SK-N-SH treated with all-trans-retinoic acid at 6 μM for 48 hours (cell line): Measurements from ENCODE around the gene LRRC4.

Experiments used
- CSRNP3 ChIP-seq: fragments of 250-450 bp; sonication (Bioruptor Pico); IDR thresholded peaks from 2 replicates; pipeline ENCODE4 v1.5.1; 2021; ENCODE audit warnings: mild to moderate bottlenecking, moderate library complexity
- ESRRG ChIP-seq: fragments of 250-450 bp; sonication (Bioruptor Pico); IDR thresholded peaks from 2 replicates; pipeline ENCODE4 v1.6.1; 2021; ENCODE audit warnings: mild to moderate bottlenecking
- ISL1 ChIP-seq: fragments of 250-450 bp; sonication (Bioruptor Pico); IDR thresholded peaks from 2 replicates; pipeline ENCODE4 v2.1.2; 2022; ENCODE audit warnings: mild to moderate bottlenecking, moderate library complexity
- PATZ1 ChIP-seq: fragments of 250-450 bp; sonication (Bioruptor Pico); IDR thresholded peaks from 2 replicates; pipeline ENCODE4 v1.8.0; 2020; ENCODE audit warnings: mild to moderate bottlenecking, moderate library complexity, borderline replicate concordance
- RARB ChIP-seq: fragments of 250-450 bp; sonication (Bioruptor Pico); IDR thresholded peaks from 2 replicates; pipeline ENCODE4 v1.8.0; 2021; ENCODE audit warnings: mild to moderate bottlenecking, moderate library complexity
- SNAI2 ChIP-seq: fragments of 250-450 bp; sonication (Bioruptor Pico); IDR thresholded peaks from 2 replicates; pipeline ENCODE4 v1.5.0; 2020; ENCODE audit warnings: mild to moderate bottlenecking, moderate library complexity
- TCF4 ChIP-seq: fragments of 250-450 bp; sonication (Bioruptor Pico); IDR thresholded peaks from 2 replicates; pipeline ENCODE4 v1.8.0; 2021; ENCODE audit warnings: mild to moderate bottlenecking, moderate library complexity, borderline replicate concordance
- TSHZ2 ChIP-seq: fragments of 250-450 bp; sonication (Bioruptor Pico); IDR thresholded peaks from 2 replicates; pipeline ENCODE4 v1.5.0; 2020; ENCODE audit warnings: mild to moderate bottlenecking, moderate library complexity
- ZC3H10 ChIP-seq: fragments of 250-450 bp; sonication (Bioruptor Pico); IDR thresholded peaks from 2 replicates; pipeline ENCODE4 v1.5.1; 2021; ENCODE audit warnings: mild to moderate bottlenecking, moderate library complexity
- ZFP3 ChIP-seq: fragments of 250-450 bp; sonication (Bioruptor Pico); IDR thresholded peaks from 2 replicates; pipeline ENCODE4 v1.5.0; 2020; ENCODE audit warnings: mild to moderate bottlenecking, moderate library complexity
- ZNF70 ChIP-seq: fragments of 450-650 bp; formaldehyde crosslinking; IDR thresholded peaks from 2 replicates; pipeline ENCODE4 v1.5.0; 2020; ENCODE audit warnings: mild to moderate bottlenecking, moderate library complexity

DNA sequence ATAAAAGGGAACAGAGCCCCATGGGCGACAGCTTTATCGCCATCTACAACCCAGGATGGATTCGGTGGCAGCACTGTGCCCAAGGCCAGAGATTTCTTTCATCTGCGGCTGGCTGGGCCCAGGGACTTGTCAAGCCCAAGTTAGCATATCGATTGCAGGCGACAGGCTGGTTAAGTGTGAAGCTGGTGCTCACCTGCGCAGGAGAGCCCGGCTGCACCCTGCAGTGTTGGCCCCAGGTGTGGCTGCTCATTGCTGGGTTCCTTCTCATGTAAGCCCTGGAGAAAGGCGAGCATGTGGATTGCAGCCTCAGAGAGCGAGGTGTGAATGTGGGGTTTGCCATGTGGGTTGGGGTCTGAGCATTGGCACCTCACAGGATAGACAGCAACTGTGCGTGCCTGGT is 40.6 kb upstream of the LRRC4 start:
- TF ChIP-seq SNAI2 (CRISPR knock-in tag) = no peak
- no peak for TF ChIP-seq TSHZ2 (CRISPR knock-in tag)
- TF ChIP-seq CSRNP3 (CRISPR knock-in tag) = no peak
- no peak for TF ChIP-seq ESRRG (CRISPR knock-in tag)
- TF ChIP-seq RARB (CRISPR knock-in tag) = no peak
- TF ChIP-seq PATZ1 (CRISPR knock-in tag) = no peak
- no peak for TF ChIP-seq ZC3H10 (CRISPR knock-in tag)
- TF ChIP-seq ZFP3 (CRISPR knock-in tag) = no peak
- no peak for TF ChIP-seq TCF4
- TF ChIP-seq ISL1 (CRISPR knock-in tag) = no peak
- TF ChIP-seq ZNF70 (CRISPR knock-in tag) = no peak
